ENCODE measurements around the gene LRWD1.
A peak's percentile ranks its signal among the peaks of the same experiment; 100 is the strongest.

Gene LRWD1

GRCh38 chr7:102427019-102427405, 37.8 kb upstream of the LRWD1 start:
- Histone ChIP-seq H3K36me3 (replicated peaks) (peaks cover 18% of the 10 kb centered on the region), H3K4me3 (ENCODE audit: low read depth, low read length) (no peak overlapping the region), H3K27ac (no peak overlapping the region), H3K27me3 (replicated peaks) (no peaks in the 10 kb centered on the region)
- in situ Hi-C loops (cut with HindIII; ENCODE audit: low pct_ligation_motif_present, low sequenced_read_pairs), result no loop called here
- no peak for DNase-seq
- TF ChIP-seq CTCF (IDR thresholded peaks at IDR 0.05; ENCODE audit: low read depth, low read length, missing control alignments), result no peak

GRCh38 chr7:102429141-102429899, 35.5 kb upstream of the LRWD1 start:
- Histone ChIP-seq H3K27ac (no peak overlapping the region), H3K27me3 (replicated peaks) (no peaks in the 10 kb centered on the region), H3K36me3 (replicated peaks) (peaks cover 18% of the 10 kb centered on the region), H3K4me3 (ENCODE audit: low read depth, low read length) (no peak overlapping the region)
- in situ Hi-C loops (cut with HindIII; ENCODE audit: low pct_ligation_motif_present, low sequenced_read_pairs), result no loop called here
- no peak for DNase-seq
- TF ChIP-seq CTCF (IDR thresholded peaks at IDR 0.05; ENCODE audit: low read depth, low read length, missing control alignments), result no peak

- Histone ChIP-seq H3K36me3 (replicated peaks) (peaks cover 5% of the 10 kb centered on the region), H3K27me3 (replicated peaks) (no peaks in the 10 kb centered on the region), H3K4me3 (ENCODE audit: low read depth, low read length) (no peak overlapping the region), H3K27ac (no peak overlapping the region)
- in situ Hi-C loops (cut with HindIII; ENCODE audit: low pct_ligation_motif_present, low sequenced_read_pairs), result no loop called here
- TF ChIP-seq CTCF (IDR thresholded peaks at IDR 0.05; ENCODE audit: low read depth, low read length, missing control alignments), result no peak
- no peak for DNase-seq
Observed at GRCh38 chr7:102431617-102432298, 33.0 kb upstream of the LRWD1 start.

GRCh38 chr7:102432442-102433218, 32.2 kb upstream of the LRWD1 start:
- Histone ChIP-seq H3K4me3 (ENCODE audit: low read depth, low read length) (peak overlapping the region; percentile 64), H3K27me3 (replicated peaks) (no peaks in the 10 kb centered on the region), H3K36me3 (replicated peaks) (no peaks in the 10 kb centered on the region), H3K27ac (peak overlapping the region; percentile 48)
- in situ Hi-C loops (cut with HindIII; ENCODE audit: low pct_ligation_motif_present, low sequenced_read_pairs), result no loop called here
- no peak for DNase-seq
- no peak for TF ChIP-seq CTCF (IDR thresholded peaks at IDR 0.05; ENCODE audit: low read depth, low read length, missing control alignments)

- Histone ChIP-seq H3K36me3 (replicated peaks) (no peaks in the 10 kb centered on the region), H3K27ac (peak within 1 kb of the TSS; percentile 48), H3K27me3 (replicated peaks) (no peaks in the 10 kb centered on the region), H3K4me3 (ENCODE audit: low read depth, low read length) (peak within 1 kb of the TSS; percentile 71)
- TF ChIP-seq CTCF (IDR thresholded peaks at IDR 0.05; ENCODE audit: low read depth, low read length, missing control alignments), result no peak
- in situ Hi-C loops (cut with HindIII; ENCODE audit: low pct_ligation_motif_present, low sequenced_read_pairs), result no loop called here
- DNase-seq, result peak; percentile 39
Observed at GRCh38 chr7:102433219-102434038, 31.4 kb upstream of the LRWD1 start, which contains the start of gene ORAI2. ORAI2 (plus strand) TSS chr7:102433575; CDS start chr7:102438957, 5,382 bp downstream.

All from brain microvascular endothelial cell (primary cell).